ENCODE results near the gene RRP9. TPM values are rescaled to one million over a fixed set of nuclear protein-coding genes. Genes with fewer than 3 reads are reported as not detected.

RRP9 gene
- total and polyA plus RNA-seq, 4 donors: 8.2 to 47.6 (median 33.5) TPM

DNA sequence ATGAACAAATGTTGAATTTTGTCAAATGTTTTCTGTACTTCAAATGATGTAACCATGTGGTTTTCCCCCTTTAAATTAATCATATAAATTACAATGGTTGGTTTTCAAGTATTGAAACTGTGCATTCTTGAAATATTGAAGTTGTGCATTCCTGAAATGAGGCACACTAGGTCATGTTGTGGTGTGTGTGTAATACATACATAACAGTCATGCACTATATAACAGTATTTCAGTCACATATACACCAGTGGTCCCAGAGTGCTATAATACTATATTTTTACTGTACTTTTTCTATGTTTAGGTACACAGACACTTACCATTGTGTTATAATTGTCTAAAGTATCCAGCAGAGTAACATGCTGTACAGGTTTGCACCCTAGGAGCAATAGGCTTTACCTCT, 55.3 kb downstream of the RRP9 start:
- H3K27me3 ChIP-seq (ENCODE audit: control insufficient read depth in 3 of 3, insufficient read depth in 3 of 3, low read length in 2 of 3): no peaks in the 10 kb centered on the region
- H3K9me3 ChIP-seq (ENCODE audit: control insufficient read depth in 4 of 4, insufficient read depth in 3 of 4, low read length in 3 of 4): peaks cover 0 to 3% (median 0%) of the 10 kb centered on the region in 4 donors
- TF ChIP-seq, protein P1, sequence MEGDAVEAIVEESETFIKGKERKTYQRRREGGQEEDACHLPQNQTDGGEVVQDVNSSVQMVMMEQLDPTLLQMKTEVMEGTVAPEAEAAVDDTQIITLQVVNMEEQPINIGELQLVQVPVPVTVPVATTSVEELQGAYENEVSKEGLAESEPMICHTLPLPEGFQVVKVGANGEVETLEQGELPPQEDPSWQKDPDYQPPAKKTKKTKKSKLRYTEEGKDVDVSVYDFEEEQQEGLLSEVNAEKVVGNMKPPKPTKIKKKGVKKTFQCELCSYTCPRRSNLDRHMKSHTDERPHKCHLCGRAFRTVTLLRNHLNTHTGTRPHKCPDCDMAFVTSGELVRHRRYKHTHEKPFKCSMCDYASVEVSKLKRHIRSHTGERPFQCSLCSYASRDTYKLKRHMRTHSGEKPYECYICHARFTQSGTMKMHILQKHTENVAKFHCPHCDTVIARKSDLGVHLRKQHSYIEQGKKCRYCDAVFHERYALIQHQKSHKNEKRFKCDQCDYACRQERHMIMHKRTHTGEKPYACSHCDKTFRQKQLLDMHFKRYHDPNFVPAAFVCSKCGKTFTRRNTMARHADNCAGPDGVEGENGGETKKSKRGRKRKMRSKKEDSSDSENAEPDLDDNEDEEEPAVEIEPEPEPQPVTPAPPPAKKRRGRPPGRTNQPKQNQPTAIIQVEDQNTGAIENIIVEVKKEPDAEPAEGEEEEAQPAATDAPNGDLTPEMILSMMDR (IDR thresholded peaks at IDR 0.05; ENCODE audit: control extremely low read depth, extremely low read depth): no peak
- peaks cover 0 to 3% (median 0%) of the 10 kb centered on the region in 5 donors for H3K4me1 ChIP-seq (ENCODE audit: control insufficient read depth in 5 of 5, insufficient read depth in 5 of 5, low read length in 5 of 5)
- no peak overlapping the region for H3K9ac ChIP-seq (ENCODE audit: insufficient read depth in 1 of 2, low read length in 2 of 2)
- no peak overlapping the region for H3K4me3 ChIP-seq
- H3K27ac ChIP-seq (ENCODE audit: low read depth in 1 of 2, low read length in 1 of 2): no peak overlapping the region
- ATAC-seq (ENCODE audit: insufficient read depth, low FRiP score) (no peak), DNase-seq (no peak)
- H3K36me3 ChIP-seq (ENCODE audit: control insufficient read depth in 4 of 4, insufficient read depth in 4 of 4, low read length in 4 of 4): no peaks in the 10 kb centered on the region

Small RNA genes lying within 50 kb of the gene (small RNA-seq; reads per million reads assigned to genes)
- gene AC115284.1 (ENCODE audit: low replicate concordance): not detected

Other genes with a start within 250 kb of the RRP9 start
- gene GRM2, start 234.8 kb downstream of the RRP9 start, total RNA-seq: under 1 TPM; 0.26 to 0.77 TPM
- under 1 TPM; 0.13 to 0.24 TPM for gene GRM2, start 234.8 kb downstream of the RRP9 start, polyA plus RNA-seq
- gene IQCF6, start 162.7 kb downstream of the RRP9 start, total RNA-seq: not detected
- gene IQCF6, start 162.7 kb downstream of the RRP9 start, polyA plus RNA-seq: not detected
- gene IQCF2, start 80.3 kb downstream of the RRP9 start, total RNA-seq: not detected
- not detected for gene IQCF2, start 80.3 kb downstream of the RRP9 start, polyA plus RNA-seq
- gene IQCF5, start 66.3 kb downstream of the RRP9 start, total RNA-seq: not detected
- not detected for gene IQCF5, start 66.3 kb downstream of the RRP9 start, polyA plus RNA-seq
- gene IQCF1, start 38.6 kb downstream of the RRP9 start, total RNA-seq: not detected
- not detected for gene IQCF1, start 38.6 kb downstream of the RRP9 start, polyA plus RNA-seq
- 10 to 100 TPM; 24.8 to 36.7 TPM for gene PARP3, start 459 bp upstream of the RRP9 start, total RNA-seq
- gene PARP3, start 459 bp upstream of the RRP9 start, polyA plus RNA-seq: 10 to 100 TPM; 15.3 to 17.3 TPM
- gene GPR62, start 13.5 kb upstream of the RRP9 start, total RNA-seq: under 1 TPM in 1 of 2 donors, not detected in 1; 0.15 TPM
- gene GPR62, start 13.5 kb upstream of the RRP9 start, polyA plus RNA-seq: under 1 TPM in 1 of 2 donors, not detected in 1; 0.05 TPM
- 10 to 100 TPM; 17.4 to 37.7 TPM for gene PCBP4, start 25.6 kb upstream of the RRP9 start, total RNA-seq
- gene PCBP4, start 25.6 kb upstream of the RRP9 start, polyA plus RNA-seq: 10 to 100 TPM; 19.5 to 44.3 TPM
- gene ABHD14B, start 32.1 kb upstream of the RRP9 start, total RNA-seq: 10 to 100 TPM; 26.3 to 44.9 TPM
- 10 to 100 TPM; 37.5 to 88.1 TPM for gene ABHD14B, start 32.1 kb upstream of the RRP9 start, polyA plus RNA-seq
- gene ABHD14A, start 33.2 kb upstream of the RRP9 start, total RNA-seq: 10 to 100 TPM in 1 of 2 donors, 1 to 10 TPM in 1; 7.2 to 24.5 TPM
- 10 to 100 TPM; 19.1 to 62.8 TPM for gene ABHD14A, start 33.2 kb upstream of the RRP9 start, polyA plus RNA-seq
- 10 to 100 TPM; 19.6 to 52.6 TPM for gene ACY1, start 41.6 kb upstream of the RRP9 start, total RNA-seq
- gene ACY1, start 41.6 kb upstream of the RRP9 start, polyA plus RNA-seq: 10 to 100 TPM; 31.7 to 46.2 TPM
- 100 to 1,000 TPM; 711 to 912 TPM for gene RPL29, start 54.0 kb upstream of the RRP9 start, total RNA-seq
- 1,000 to 10,000 TPM; 1,556 to 2,402 TPM for gene RPL29, start 54.0 kb upstream of the RRP9 start, polyA plus RNA-seq
- gene DUSP7, start 114.7 kb upstream of the RRP9 start, total RNA-seq: 10 to 100 TPM; 16.5 to 36.2 TPM
- 10 to 100 TPM; 10.2 to 25.2 TPM for gene DUSP7, start 114.7 kb upstream of the RRP9 start, polyA plus RNA-seq
- 1 to 10 TPM; 3.9 to 5.4 TPM for gene POC1A, start 212.5 kb upstream of the RRP9 start, total RNA-seq
- gene POC1A, start 212.5 kb upstream of the RRP9 start, polyA plus RNA-seq: 1 to 10 TPM; 2.3 to 4.1 TPM